Mesothelial cell of epicardium (in vitro differentiated cells): ENCODE results near the gene THSD7A. TPM values are rescaled to one million over a fixed set of nuclear protein-coding genes. Genes with fewer than 3 reads are reported as not detected.

Source experiments
- DNase-seq, 2 experiments: peaks; one replicate each; pipeline ENCODE4 v3.0.0; 2021; ENCODE audit warnings: low spot score in 2 of 2; ENCODE audit not compliant: unreplicated experiment in 2 of 2
- H3K27ac Mint-ChIP-seq: 2 replicates; pipeline ENCODE4 v1.8.0; 2021; ENCODE audit warnings: mixed read lengths
- H3K27me3 Mint-ChIP-seq: 2 replicates; pipeline ENCODE4 v1.8.0; 2021; ENCODE audit warnings: low read depth, mixed read lengths
- H3K36me3 Mint-ChIP-seq: 2 replicates; pipeline ENCODE4 v1.8.0; 2021; ENCODE audit warnings: mixed read lengths
- H3K4me1 Mint-ChIP-seq: 2 replicates; pipeline ENCODE4 v1.8.0; 2021; ENCODE audit warnings: mixed read lengths
- H3K4me3 Mint-ChIP-seq: 2 replicates; pipeline ENCODE4 v1.8.0; 2021; ENCODE audit warnings: mild to moderate bottlenecking, moderate library complexity, mixed read lengths
- H3K9me3 Mint-ChIP-seq: 2 replicates; pipeline ENCODE4 v1.8.0; 2021; ENCODE audit warnings: mixed read lengths
- total RNA-seq: library from RNA; stranded (reverse); gene quantifications from 3 replicates; pipeline ENCODE4 v1.2.1, GENCODE V29; 2021
- TF ChIP-seq, protein P1 (sequence below): fragments of 200-600 bp; sonication (generic); IDR thresholded peaks from one replicate; pipeline ENCODE4 v1.5.0; 2021; ENCODE audit warnings: antibody characterized with exemption; ENCODE audit not compliant: unreplicated experiment

Gene THSD7A
- total RNA-seq, 1 donor from 2014 or later = 13.4 TPM

GRCh38 chr7:11703829-11704228 lies 128.2 kb downstream of the THSD7A start:
- H3K4me3 Mint-ChIP-seq = no peak overlapping the region
- H3K9me3 Mint-ChIP-seq = no peaks in the 10 kb centered on the region
- H3K4me1 Mint-ChIP-seq = peaks cover 10% of the 10 kb centered on the region
- no peak overlapping the region for H3K27ac Mint-ChIP-seq
- H3K36me3 Mint-ChIP-seq = no peaks in the 10 kb centered on the region
- no peak for DNase-seq
- TF ChIP-seq, protein P1, sequence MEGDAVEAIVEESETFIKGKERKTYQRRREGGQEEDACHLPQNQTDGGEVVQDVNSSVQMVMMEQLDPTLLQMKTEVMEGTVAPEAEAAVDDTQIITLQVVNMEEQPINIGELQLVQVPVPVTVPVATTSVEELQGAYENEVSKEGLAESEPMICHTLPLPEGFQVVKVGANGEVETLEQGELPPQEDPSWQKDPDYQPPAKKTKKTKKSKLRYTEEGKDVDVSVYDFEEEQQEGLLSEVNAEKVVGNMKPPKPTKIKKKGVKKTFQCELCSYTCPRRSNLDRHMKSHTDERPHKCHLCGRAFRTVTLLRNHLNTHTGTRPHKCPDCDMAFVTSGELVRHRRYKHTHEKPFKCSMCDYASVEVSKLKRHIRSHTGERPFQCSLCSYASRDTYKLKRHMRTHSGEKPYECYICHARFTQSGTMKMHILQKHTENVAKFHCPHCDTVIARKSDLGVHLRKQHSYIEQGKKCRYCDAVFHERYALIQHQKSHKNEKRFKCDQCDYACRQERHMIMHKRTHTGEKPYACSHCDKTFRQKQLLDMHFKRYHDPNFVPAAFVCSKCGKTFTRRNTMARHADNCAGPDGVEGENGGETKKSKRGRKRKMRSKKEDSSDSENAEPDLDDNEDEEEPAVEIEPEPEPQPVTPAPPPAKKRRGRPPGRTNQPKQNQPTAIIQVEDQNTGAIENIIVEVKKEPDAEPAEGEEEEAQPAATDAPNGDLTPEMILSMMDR = no peak
- no peaks in the 10 kb centered on the region for H3K27me3 Mint-ChIP-seq

GRCh38 chr7:11702938-11703337 lies 129.1 kb downstream of the THSD7A start:
- H3K36me3 Mint-ChIP-seq = no peaks in the 10 kb centered on the region

DNA sequence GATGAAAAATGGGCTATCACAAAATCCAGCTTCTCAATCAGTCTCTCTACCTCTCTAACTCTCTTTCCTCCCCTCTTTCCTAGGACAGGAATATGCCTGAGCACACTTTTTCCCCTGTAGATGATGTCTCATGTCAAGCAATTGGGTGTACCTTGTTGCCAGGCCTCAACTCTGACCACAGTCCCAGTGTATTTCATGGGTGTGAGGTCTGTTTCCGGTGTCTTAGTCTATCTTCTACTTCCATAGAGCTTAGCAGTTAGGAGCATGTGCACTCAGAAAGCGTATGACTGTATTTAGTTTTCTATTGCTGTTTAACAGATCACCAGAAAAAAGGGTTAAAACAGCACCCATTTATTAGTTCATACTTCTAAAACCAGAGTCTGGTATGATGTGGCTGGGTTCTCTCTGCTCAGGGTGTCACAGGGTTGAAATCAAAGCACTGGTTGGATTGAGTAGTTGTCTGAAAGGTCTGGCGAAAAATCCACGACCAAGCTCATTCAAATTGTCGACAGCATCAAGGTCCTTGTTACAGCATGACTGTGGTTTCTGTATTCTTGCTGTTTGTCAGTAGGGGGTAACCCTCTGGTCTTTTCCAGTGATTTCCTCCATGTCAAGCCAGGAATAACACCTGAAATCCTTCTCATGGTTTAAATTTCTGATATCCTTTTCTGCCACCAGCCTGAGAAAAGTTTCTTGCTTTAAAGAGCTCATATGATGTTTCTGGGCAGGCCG lies 130.0 kb downstream of the THSD7A start:
- TF ChIP-seq, protein P1 = no peak
- Mint-ChIP-seq H3K27ac (no peak overlapping the region), H3K4me1 (peaks cover 3% of the 10 kb centered on the region), H3K27me3 (no peaks in the 10 kb centered on the region), H3K36me3 (no peaks in the 10 kb centered on the region), H3K4me3 (no peak overlapping the region), H3K9me3 (no peaks in the 10 kb centered on the region)
- no peak for DNase-seq

More at GRCh38 chr7:11702938-11703337, 129.1 kb downstream of the THSD7A start:
- Mint-ChIP-seq H3K4me1 (peaks cover 10% of the 10 kb centered on the region), H3K4me3 (no peak overlapping the region), H3K27ac (no peak overlapping the region), H3K9me3 (no peaks in the 10 kb centered on the region), H3K27me3 (no peaks in the 10 kb centered on the region)
- DNase-seq = no peak
- TF ChIP-seq, protein P1 = no peak

GRCh38 chr7:11699666-11700065 lies 132.3 kb downstream of the THSD7A start:
- H3K4me3 Mint-ChIP-seq = no peak overlapping the region
- no peaks in the 10 kb centered on the region for H3K9me3 Mint-ChIP-seq
- H3K27me3 Mint-ChIP-seq = no peaks in the 10 kb centered on the region
- H3K4me1 Mint-ChIP-seq = peaks cover 3% of the 10 kb centered on the region
- H3K27ac Mint-ChIP-seq = no peak overlapping the region
- H3K36me3 Mint-ChIP-seq = no peaks in the 10 kb centered on the region
- TF ChIP-seq, protein P1 = no peak
- DNase-seq = no peak

DNA sequence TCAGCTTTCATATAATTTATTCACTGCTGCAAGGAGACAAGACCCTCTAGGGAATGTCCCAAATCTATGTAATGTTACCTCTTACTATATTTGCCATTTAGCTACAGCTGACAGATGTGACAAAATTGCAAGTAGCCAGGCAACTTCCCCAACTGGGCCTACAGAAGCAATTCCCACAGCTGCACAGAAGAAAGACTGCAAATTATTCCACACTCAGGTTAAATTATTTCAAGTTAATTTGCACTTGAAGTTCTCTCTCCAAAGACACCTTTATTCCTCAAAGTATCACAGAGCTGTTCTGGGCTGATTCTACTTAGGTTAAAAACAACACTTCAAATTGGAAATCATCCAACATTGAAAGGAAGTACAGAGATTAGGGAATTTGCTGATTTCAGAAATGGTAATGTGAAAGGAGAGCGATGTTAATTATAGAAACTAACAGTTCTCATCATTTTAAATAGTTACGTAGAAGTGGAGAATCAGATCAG lies 133.6 kb downstream of the THSD7A start:
- no peak overlapping the region for H3K27ac Mint-ChIP-seq
- H3K4me3 Mint-ChIP-seq = no peak overlapping the region
- H3K4me1 Mint-ChIP-seq = peaks cover 3% of the 10 kb centered on the region

More for the DNA sequence above, 133.6 kb downstream of the THSD7A start:
- Mint-ChIP-seq H3K9me3 (no peaks in the 10 kb centered on the region), H3K36me3 (no peaks in the 10 kb centered on the region), H3K27me3 (no peaks in the 10 kb centered on the region)
- DNase-seq = no peak
- TF ChIP-seq, protein P1 = no peak
